Mesendoderm (in vitro differentiated cells): ENCODE data around the gene HMGXB4.

Experiments
- DNase-seq: peaks from one replicate; pipeline ENCODE4 v3.0.0; 2013
- H2AK5ac ChIP-seq: 2 replicates; pipeline ENCODE4 v1.6.1; 2013; ENCODE audit warnings: low read length, inconsistent platforms
- H2BK120ac ChIP-seq: 2 replicates; pipeline ENCODE4 v1.6.1; 2013; ENCODE audit warnings: low read depth, mild to moderate bottlenecking, low read length, moderate library complexity, mixed read lengths
- H2BK15ac ChIP-seq: replicated peaks from 2 replicates; pipeline ENCODE4 v1.6.1; 2013; ENCODE audit warnings: low read depth, mild to moderate bottlenecking, moderate library complexity
- H2BK5ac ChIP-seq: 2 replicates; pipeline ENCODE4 v1.6.1; 2013; ENCODE audit warnings: low read length, inconsistent platforms
- H3K18ac ChIP-seq: 2 replicates; pipeline ENCODE4 v1.6.1; 2013; ENCODE audit warnings: mild to moderate bottlenecking, low read length, mixed read lengths
- H3K23ac ChIP-seq: one replicate; pipeline ENCODE4 v1.6.1; 2013; ENCODE audit warnings: low read length
- H3K27ac ChIP-seq: 2 replicates; pipeline ENCODE4 v1.5.1; 2013; ENCODE audit warnings: low read depth, mild to moderate bottlenecking, inconsistent platforms, low read length, moderate library complexity
- H3K27me3 ChIP-seq: 2 replicates; pipeline ENCODE4 v1.6.1; 2013; ENCODE audit warnings: low read length, control low read depth, mild to moderate bottlenecking, inconsistent platforms; ENCODE audit not compliant: insufficient read depth, poor library complexity
- H3K36me3 ChIP-seq: 2 replicates; pipeline ENCODE4 v1.6.1; 2013; ENCODE audit warnings: low read length, inconsistent platforms; ENCODE audit not compliant: control insufficient read depth, insufficient read depth
- H3K4ac ChIP-seq: one replicate; pipeline ENCODE4 v1.6.1; 2013; ENCODE audit warnings: low read depth, mild to moderate bottlenecking, low read length, moderate library complexity
- H3K4me1 ChIP-seq: 2 replicates; pipeline ENCODE4 v1.6.1; 2013; ENCODE audit warnings: low read depth, low read length, inconsistent platforms; ENCODE audit not compliant: control insufficient read depth
- H3K4me2 ChIP-seq: 2 replicates; pipeline ENCODE4 v1.6.1; 2013; ENCODE audit warnings: low read length
- H3K4me3 ChIP-seq: 2 replicates; pipeline ENCODE4 v1.5.1; 2013; ENCODE audit warnings: mild to moderate bottlenecking, low read length
- H3K56ac ChIP-seq: one replicate; pipeline ENCODE4 v1.6.1; 2013; ENCODE audit warnings: low read length
- H3K79me1 ChIP-seq: 2 replicates; pipeline ENCODE4 v1.6.1; 2013; ENCODE audit warnings: low read length, inconsistent platforms
- H3K79me2 ChIP-seq: 2 replicates; pipeline ENCODE4 v1.6.1; 2013; ENCODE audit warnings: mild to moderate bottlenecking, low read length; ENCODE audit not compliant: control insufficient read depth, insufficient read depth
- H3K9ac ChIP-seq: 2 replicates; pipeline ENCODE4 v1.6.1; 2013; ENCODE audit warnings: low read length, inconsistent platforms
- H4K5ac ChIP-seq: one replicate; pipeline ENCODE4 v1.6.1; 2013; ENCODE audit warnings: low read length
- H4K8ac ChIP-seq: one replicate; pipeline ENCODE4 v1.6.1; 2013; ENCODE audit warnings: low read depth, mild to moderate bottlenecking, control low read depth, low read length, moderate library complexity
- WGBS: extraction: QIAGEN DNeasy Blood & Tissue Kit; methylation state at CpG from one replicate; pipeline ENCODE4 v1.1.7; 2013; ENCODE audit warnings: low lambda C conversion rate, missing lambda C conversion rate; ENCODE audit not compliant: insufficient coverage; ENCODE audit errors: extremely low coverage; 5-methylcytosine and 5-hydroxymethylcytosine counted together

HMGXB4 gene

DNA sequence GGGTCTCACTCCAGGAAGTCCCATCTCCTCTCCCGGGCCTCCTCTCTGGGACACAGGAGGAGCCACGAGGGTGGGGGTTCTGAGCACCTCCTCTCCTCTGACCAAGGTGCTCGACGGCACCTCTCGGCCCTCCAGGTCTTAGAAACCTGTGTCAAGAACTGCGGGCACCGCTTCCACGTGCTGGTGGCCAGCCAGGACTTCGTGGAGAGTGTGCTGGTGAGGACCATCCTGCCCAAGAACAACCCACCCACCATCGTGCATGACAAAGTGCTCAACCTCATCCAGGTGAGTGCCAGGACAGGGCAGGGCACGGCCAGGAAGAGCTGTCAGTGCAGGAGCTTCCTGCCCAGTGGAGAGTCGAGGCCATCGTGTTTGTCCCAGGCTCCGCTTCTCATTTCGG lies 65.6 kb downstream of the HMGXB4 start:
- no peak overlapping the region for H3K9ac ChIP-seq
- no peak overlapping the region for H2BK120ac ChIP-seq
- H3K18ac ChIP-seq, result no peak overlapping the region
- no peak overlapping the region for H3K4me3 ChIP-seq
- no peak overlapping the region for H3K4ac ChIP-seq
- no peaks in the 10 kb centered on the region for H3K27me3 ChIP-seq
- H3K56ac ChIP-seq, result no peak overlapping the region
- no peak overlapping the region for H3K23ac ChIP-seq
- no peak overlapping the region for H4K5ac ChIP-seq
- H3K79me2 ChIP-seq, result no peaks in the 10 kb centered on the region
- no peak overlapping the region for H4K8ac ChIP-seq
- H3K27ac ChIP-seq, result no peak overlapping the region
- no CpG with 5 or more reads among the region's 15 CpGs for WGBS
- DNase-seq, result no peak
- H3K36me3 ChIP-seq, result peaks cover 7% of the 10 kb centered on the region
- no peak overlapping the region for H2BK5ac ChIP-seq
- no peak overlapping the region for H3K4me2 ChIP-seq
- no peaks in the 10 kb centered on the region for H3K79me1 ChIP-seq
- no peak overlapping the region for H2AK5ac ChIP-seq
- no peak overlapping the region for H2BK15ac ChIP-seq
- no peaks in the 10 kb centered on the region for H3K4me1 ChIP-seq

DNA sequence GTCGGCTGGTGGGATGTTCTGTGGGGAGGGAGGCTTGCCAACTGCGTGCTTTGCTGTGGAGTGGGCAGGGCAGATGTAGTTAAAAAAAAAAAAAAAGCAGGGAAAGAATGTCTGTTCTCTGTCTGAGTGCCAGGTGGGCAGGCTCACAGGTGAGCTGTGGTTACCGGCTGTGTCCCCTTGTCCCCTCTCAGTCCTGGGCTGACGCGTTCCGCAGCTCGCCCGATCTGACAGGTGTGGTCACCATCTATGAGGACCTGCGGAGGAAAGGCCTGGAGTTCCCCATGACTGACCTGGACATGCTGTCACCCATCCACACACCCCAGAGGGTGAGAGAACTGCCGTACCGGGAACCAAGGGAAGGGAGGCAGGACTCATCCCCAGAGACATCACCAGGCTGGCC lies 66.0 kb downstream of the HMGXB4 start:
- H3K56ac ChIP-seq, result no peak overlapping the region
- H4K5ac ChIP-seq, result no peak overlapping the region
- H2BK120ac ChIP-seq, result no peak overlapping the region
- no peaks in the 10 kb centered on the region for H3K79me2 ChIP-seq
- no peak overlapping the region for H2AK5ac ChIP-seq
- no peak overlapping the region for H4K8ac ChIP-seq
- H3K4ac ChIP-seq, result no peak overlapping the region
- no peaks in the 10 kb centered on the region for H3K27me3 ChIP-seq
- no peaks in the 10 kb centered on the region for H3K79me1 ChIP-seq
- H3K18ac ChIP-seq, result no peak overlapping the region
- H3K4me2 ChIP-seq, result no peak overlapping the region
- no peak overlapping the region for H2BK5ac ChIP-seq
- H3K9ac ChIP-seq, result no peak overlapping the region
- no peak overlapping the region for H3K27ac ChIP-seq
- no peaks in the 10 kb centered on the region for H3K4me1 ChIP-seq
- no peak for DNase-seq
- peaks cover 7% of the 10 kb centered on the region for H3K36me3 ChIP-seq
- no peak overlapping the region for H3K23ac ChIP-seq
- H2BK15ac ChIP-seq, result no peak overlapping the region
- no CpG with 5 or more reads among the region's 11 CpGs for WGBS
- H3K4me3 ChIP-seq, result no peak overlapping the region

- Histone ChIP-seq H3K23ac (no peak overlapping the region), H3K56ac (no peak overlapping the region), H3K18ac (no peak overlapping the region), H3K79me2 (no peaks in the 10 kb centered on the region), H2AK5ac (no peak overlapping the region), H2BK5ac (no peak overlapping the region), H2BK15ac (no peak overlapping the region), H3K79me1 (no peaks in the 10 kb centered on the region), H4K8ac (no peak overlapping the region), H3K4me2 (no peak overlapping the region), H3K4me1 (no peaks in the 10 kb centered on the region), H3K36me3 (peaks cover 7% of the 10 kb centered on the region), H3K27me3 (no peaks in the 10 kb centered on the region), H2BK120ac (no peak overlapping the region), H3K27ac (no peak overlapping the region), H4K5ac (no peak overlapping the region), H3K4ac (no peak overlapping the region), H3K9ac (no peak overlapping the region), H3K4me3 (no peak overlapping the region)
- no peak for DNase-seq
- no CpG with 5 or more reads among the region's 5 CpGs for WGBS
Measured at GRCh38 chr22:35324067-35324466, 66.8 kb downstream of the HMGXB4 start.

DNA sequence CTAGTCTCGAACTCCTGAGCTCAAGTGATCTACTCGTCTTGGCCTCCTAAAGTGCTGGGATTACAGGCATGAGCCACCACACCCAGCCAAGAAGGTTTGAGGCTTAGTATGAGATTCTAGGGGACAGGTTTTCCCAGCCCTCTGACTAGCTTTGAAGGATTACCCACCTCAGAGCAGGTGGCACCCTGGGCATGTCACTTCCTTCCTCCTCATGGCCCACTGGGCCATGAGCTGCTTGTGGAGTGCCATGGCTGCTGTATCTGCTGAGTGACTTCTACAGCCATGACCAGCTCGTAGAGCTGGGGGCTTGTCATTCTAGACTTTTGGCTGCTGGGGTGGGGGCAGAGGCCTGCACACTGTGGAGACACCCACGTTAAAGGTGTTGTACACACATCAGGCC lies 67.5 kb downstream of the HMGXB4 start:
- Histone ChIP-seq H3K27me3 (no peaks in the 10 kb centered on the region), H3K18ac (no peak overlapping the region), H3K9ac (no peak overlapping the region), H4K8ac (no peak overlapping the region), H4K5ac (no peak overlapping the region), H2AK5ac (no peak overlapping the region), H2BK5ac (no peak overlapping the region), H3K4me2 (no peak overlapping the region), H3K4ac (no peak overlapping the region), H3K36me3 (peaks cover 7% of the 10 kb centered on the region), H3K79me1 (no peaks in the 10 kb centered on the region), H2BK120ac (no peak overlapping the region), H3K56ac (no peak overlapping the region), H3K4me3 (no peak overlapping the region), H3K4me1 (no peaks in the 10 kb centered on the region), H3K27ac (no peak overlapping the region), H2BK15ac (no peak overlapping the region), H3K79me2 (no peaks in the 10 kb centered on the region), H3K23ac (no peak overlapping the region)
- no peak for DNase-seq
- WGBS, result no CpG with 5 or more reads among the region's 4 CpGs

DNA sequence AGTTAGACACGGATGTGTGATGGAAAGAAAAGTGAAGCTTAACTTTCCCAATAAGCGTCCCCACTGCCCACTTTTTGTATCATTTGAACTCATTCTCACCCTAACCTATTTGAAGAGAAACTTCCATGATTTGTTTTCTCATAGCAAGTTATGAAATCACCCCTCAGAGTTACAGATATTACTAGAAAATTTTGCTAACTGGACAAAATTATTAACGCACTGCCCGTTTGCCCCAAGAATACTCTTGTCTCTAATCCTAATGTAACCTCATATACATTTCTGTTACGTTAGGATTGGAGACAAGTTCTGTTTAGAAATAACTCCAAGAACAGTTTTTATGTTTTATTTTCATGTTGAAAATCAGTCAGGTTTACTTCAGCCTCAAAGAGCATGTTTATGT lies 67.9 kb downstream of the HMGXB4 start:
- Histone ChIP-seq H2BK5ac (no peak overlapping the region), H2BK15ac (no peak overlapping the region), H3K18ac (no peak overlapping the region), H3K56ac (no peak overlapping the region), H3K27ac (no peak overlapping the region), H3K4me3 (no peak overlapping the region), H3K79me2 (no peaks in the 10 kb centered on the region), H2BK120ac (no peak overlapping the region), H3K9ac (no peak overlapping the region), H3K4me2 (no peak overlapping the region), H4K5ac (no peak overlapping the region), H3K23ac (no peak overlapping the region), H3K36me3 (peaks cover 7% of the 10 kb centered on the region), H3K79me1 (no peaks in the 10 kb centered on the region), H3K27me3 (no peaks in the 10 kb centered on the region), H3K4ac (no peak overlapping the region), H2AK5ac (no peak overlapping the region), H3K4me1 (no peaks in the 10 kb centered on the region), H4K8ac (no peak overlapping the region)
- DNase-seq, result no peak
- WGBS, result no CpG with 5 or more reads among the region's 5 CpGs

GRCh38 chr22:35326854-35327562 lies 69.7 kb downstream of the HMGXB4 start:
- H3K9ac ChIP-seq, result no peak overlapping the region
- H3K18ac ChIP-seq, result no peak overlapping the region
- H2BK15ac ChIP-seq, result no peak overlapping the region
- H3K4me1 ChIP-seq, result no peaks in the 10 kb centered on the region
- no peak overlapping the region for H3K4me3 ChIP-seq
- H3K4me2 ChIP-seq, result no peak overlapping the region
- WGBS, result no CpG with 5 or more reads among the region's 17 CpGs
- H3K27ac ChIP-seq, result no peak overlapping the region
- no peak overlapping the region for H2BK5ac ChIP-seq
- no peak overlapping the region for H2BK120ac ChIP-seq
- no peak for DNase-seq
- H3K23ac ChIP-seq, result no peak overlapping the region
- H4K8ac ChIP-seq, result no peak overlapping the region
- H2AK5ac ChIP-seq, result no peak overlapping the region
- H3K79me1 ChIP-seq, result no peaks in the 10 kb centered on the region
- H3K56ac ChIP-seq, result no peak overlapping the region
- no peaks in the 10 kb centered on the region for H3K79me2 ChIP-seq
- no peaks in the 10 kb centered on the region for H3K27me3 ChIP-seq
- peaks cover 7% of the 10 kb centered on the region for H3K36me3 ChIP-seq
- no peak overlapping the region for H4K5ac ChIP-seq
- H3K4ac ChIP-seq, result no peak overlapping the region
